H9 (cell line): ENCODE results near the gene KIF1A. TPM values are rescaled to one million over a fixed set of nuclear protein-coding genes. Genes with fewer than 3 reads are reported as not detected.
"Not testable (repeated sequence)": the region's sequence is repeated elsewhere in the genome, so short reads cannot be mapped to it uniquely, and the experiment has no call there.

ENCODE experiments used
- DNase-seq: peaks from one replicate; pipeline ENCODE4 v3.0.0-alpha.2; 2017
- H2AFZ ChIP-seq: one replicate; pipeline ENCODE4 v1.6.1; 2013; ENCODE audit warnings: mild to moderate bottlenecking, low read length, control low read depth, moderate library complexity
- H2AK5ac ChIP-seq: 2 replicates; pipeline ENCODE4 v1.6.1; 2013; ENCODE audit warnings: low read length, control low read depth, mixed read lengths; ENCODE audit not compliant: insufficient read length
- H2BK120ac ChIP-seq: one replicate; pipeline ENCODE4 v1.6.1; 2013; ENCODE audit warnings: low read depth, mild to moderate bottlenecking, low read length, control low read depth, inconsistent platforms; ENCODE audit not compliant: poor library complexity, severe bottlenecking
- H2BK12ac ChIP-seq: 2 replicates; pipeline ENCODE4 v1.6.1; 2013; ENCODE audit warnings: low read length, control low read depth, mixed read lengths, low read depth; ENCODE audit not compliant: insufficient read length
- H2BK15ac ChIP-seq: 2 replicates; pipeline ENCODE4 v1.6.1; 2013; ENCODE audit warnings: low read depth, low read length, control low read depth
- H2BK20ac ChIP-seq: one replicate; pipeline ENCODE4 v1.6.1; 2013; ENCODE audit warnings: low read depth, mild to moderate bottlenecking, low read length, control low read depth, inconsistent platforms; ENCODE audit not compliant: poor library complexity, severe bottlenecking
- H2BK5ac ChIP-seq: 2 replicates; pipeline ENCODE4 v1.6.1; 2013; ENCODE audit warnings: low read length, control low read depth, mixed read lengths; ENCODE audit not compliant: insufficient read length
- H3K14ac ChIP-seq: 2 replicates; pipeline ENCODE4 v1.6.1; 2013; ENCODE audit warnings: low read length, control low read depth; ENCODE audit not compliant: insufficient read depth
- H3K18ac ChIP-seq: 2 replicates; pipeline ENCODE4 v1.6.1; 2013; ENCODE audit warnings: low read depth, mild to moderate bottlenecking, mixed read lengths, low read length, control low read depth; ENCODE audit not compliant: insufficient read length
- H3K23ac ChIP-seq: 2 replicates; pipeline ENCODE4 v1.6.1; 2013; ENCODE audit warnings: low read length, control low read depth, mixed read lengths, low read depth; ENCODE audit not compliant: insufficient read length
- H3K23me2 ChIP-seq: 2 replicates; pipeline ENCODE4 v1.6.1; 2013; ENCODE audit warnings: low read depth, mild to moderate bottlenecking, mixed read lengths, low read length, control low read depth; ENCODE audit not compliant: insufficient read length, poor library complexity, severe bottlenecking
- H3K27ac ChIP-seq: 2 replicates; pipeline ENCODE4 v1.5.1; 2013; ENCODE audit warnings: low read length, control low read depth, mixed read lengths, low read depth; ENCODE audit not compliant: insufficient read length
- H3K27me3 ChIP-seq: 2 replicates; pipeline ENCODE4 v1.6.1; 2013; ENCODE audit warnings: low read length, control low read depth, inconsistent platforms; ENCODE audit not compliant: insufficient read depth
- H3K4ac ChIP-seq: 2 replicates; pipeline ENCODE4 v1.6.1; 2013; ENCODE audit warnings: low read depth, mild to moderate bottlenecking, control low read depth, inconsistent platforms, low read length, moderate library complexity
- H3K4me1 ChIP-seq: 2 replicates; pipeline ENCODE4 v1.6.1; 2013; ENCODE audit warnings: low read length, control low read depth, inconsistent platforms; ENCODE audit not compliant: insufficient read depth
- H3K4me2 ChIP-seq: 2 replicates; pipeline ENCODE4 v1.6.1; 2013; ENCODE audit warnings: low read length, control low read depth, mixed read lengths; ENCODE audit not compliant: insufficient read length, insufficient read depth
- H3K56ac ChIP-seq: 2 replicates; pipeline ENCODE4 v1.6.1; 2013; ENCODE audit warnings: low read depth, mild to moderate bottlenecking, mixed read lengths, low read length, control low read depth; ENCODE audit not compliant: insufficient read length
- H3K79me1 ChIP-seq: 2 replicates; pipeline ENCODE4 v1.6.1; 2013; ENCODE audit warnings: low read depth, mild to moderate bottlenecking, moderate library complexity, low read length, control low read depth, inconsistent platforms; ENCODE audit not compliant: insufficient read depth, poor library complexity, severe bottlenecking
- H3K79me2 ChIP-seq: 2 replicates; pipeline ENCODE4 v1.6.1; 2013; ENCODE audit warnings: low read length, control low read depth, inconsistent platforms; ENCODE audit not compliant: insufficient read depth
- H3K9ac ChIP-seq: 2 replicates; pipeline ENCODE4 v1.6.1; 2013; ENCODE audit warnings: low read length, control low read depth, mixed read lengths; ENCODE audit not compliant: insufficient read length; ENCODE audit errors: extremely low read depth
- H3K9me3 ChIP-seq: one replicate; pipeline ENCODE4 v1.6.1; 2013; ENCODE audit warnings: low read depth, low read length, inconsistent platforms; ENCODE audit not compliant: control insufficient read depth
- H3T11ph ChIP-seq: one replicate; pipeline ENCODE4 v1.6.1; 2013; ENCODE audit warnings: mild to moderate bottlenecking, low read length, control low read depth, inconsistent platforms
- H4K20me1 ChIP-seq: one replicate; pipeline ENCODE4 v1.6.1; 2013; ENCODE audit not compliant: control insufficient read depth, insufficient read length, insufficient read depth
- H4K5ac ChIP-seq: 2 replicates; pipeline ENCODE4 v1.6.1; 2013; ENCODE audit warnings: low read depth, mild to moderate bottlenecking, mixed read lengths, low read length, control low read depth; ENCODE audit not compliant: insufficient read length
- H4K8ac ChIP-seq: replicated peaks from 2 replicates; pipeline ENCODE4 v1.6.1; 2013; ENCODE audit warnings: low read length, control low read depth, mixed read lengths, low read depth; ENCODE audit not compliant: insufficient read length
- H4K91ac ChIP-seq: 2 replicates; pipeline ENCODE4 v1.6.1; 2013; ENCODE audit warnings: low read depth, mild to moderate bottlenecking, moderate library complexity, mixed read lengths, low read length, control low read depth; ENCODE audit not compliant: insufficient read length
- H3K27ac Mint-ChIP-seq, 3 experiments: 2 replicates in 2 of 3; 3 replicates in 1 of 3; pipeline ENCODE4 v1.8.0; 2020 to 2021; ENCODE audit warnings: mixed read lengths in 3 of 3, mild to moderate bottlenecking in 1 of 3, moderate library complexity in 1 of 3
- H3K27me3 Mint-ChIP-seq: 2 replicates; pipeline ENCODE4 v1.8.0; 2021; ENCODE audit warnings: low read depth, mild to moderate bottlenecking, moderate library complexity, mixed read lengths
- H3K36me3 Mint-ChIP-seq, 3 experiments: 2 replicates in 2 of 3; 3 replicates in 1 of 3; pipeline ENCODE4 v1.8.0; 2020 to 2021; ENCODE audit warnings: low read depth in 3 of 3, mixed read lengths in 3 of 3; ENCODE audit not compliant: insufficient read depth in 1 of 3
- H3K4me1 Mint-ChIP-seq, 2 experiments: 2 replicates each; pipeline ENCODE4 v1.8.0; 2020; ENCODE audit warnings: mixed read lengths in 2 of 2
- H3K4me3 Mint-ChIP-seq, 2 experiments: 2 replicates in 1 of 2; 3 replicates in 1 of 2; pipeline ENCODE4 v1.8.0; 2020 to 2021; ENCODE audit warnings: mild to moderate bottlenecking in 2 of 2, mixed read lengths in 2 of 2, moderate library complexity in 1 of 2
- H3K9me3 Mint-ChIP-seq, 2 experiments: 2 replicates in 1 of 2; 3 replicates in 1 of 2; pipeline ENCODE4 v1.8.0; 2020; ENCODE audit warnings: mild to moderate bottlenecking in 2 of 2, mixed read lengths in 2 of 2, moderate library complexity in 1 of 2
- WGBS: extraction: QIAGEN DNeasy Blood & Tissue Kit; methylation state at CpG from one replicate; pipeline ENCODE4 v1.1.7; 2013; ENCODE audit warnings: missing lambda C conversion rate, low lambda C conversion rate, mixed read lengths; ENCODE audit not compliant: insufficient read length; ENCODE audit errors: extremely low coverage; 5-methylcytosine and 5-hydroxymethylcytosine counted together
- total RNA-seq: library from RNA; stranded (reverse); gene quantifications from 2 replicates; pipeline ENCODE4 v1.2.1, GENCODE V29; 2021
- TF ChIP-seq, protein P1 (sequence below): fragments of 200-600 bp; sonication (generic); conservative IDR thresholded peaks from 3 replicates; pipeline ENCODE4 v1.8.0; 2021; ENCODE audit warnings: antibody characterized with exemption, mild to moderate bottlenecking

Gene KIF1A
- total RNA-seq, 1 experiment from 2014 or later: 204 TPM

DNA sequence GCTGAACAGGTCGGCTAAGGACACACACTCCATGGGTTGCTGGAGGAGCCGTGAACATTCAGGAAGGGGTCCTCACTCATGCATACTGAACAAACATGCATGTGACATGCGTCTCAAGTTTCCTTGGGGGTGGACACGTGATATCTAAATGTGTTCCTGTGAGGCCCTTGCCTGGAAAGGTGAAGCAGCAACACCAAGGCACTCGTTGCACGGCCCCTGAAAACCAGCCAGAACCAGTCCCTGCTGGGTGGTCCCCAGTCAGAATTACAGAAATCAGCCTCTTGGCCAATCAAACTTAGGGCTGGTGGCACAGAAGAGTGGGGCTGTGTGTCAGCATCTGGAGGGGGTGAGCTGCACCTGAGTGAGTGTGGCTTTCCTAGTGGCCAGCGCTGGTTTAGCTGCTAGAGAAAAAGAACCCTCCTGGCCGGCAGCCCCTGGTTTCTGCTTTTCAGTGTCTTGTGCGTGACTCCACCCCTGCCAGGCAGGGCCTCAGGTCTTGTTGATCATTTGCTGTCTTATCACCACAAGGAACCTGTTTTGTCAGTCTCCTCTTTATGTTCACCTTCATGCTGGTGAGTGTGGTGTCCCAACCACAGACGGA, 134.1 kb downstream of the KIF1A start:
- no peak overlapping the region for H3K27ac Mint-ChIP-seq

DNA sequence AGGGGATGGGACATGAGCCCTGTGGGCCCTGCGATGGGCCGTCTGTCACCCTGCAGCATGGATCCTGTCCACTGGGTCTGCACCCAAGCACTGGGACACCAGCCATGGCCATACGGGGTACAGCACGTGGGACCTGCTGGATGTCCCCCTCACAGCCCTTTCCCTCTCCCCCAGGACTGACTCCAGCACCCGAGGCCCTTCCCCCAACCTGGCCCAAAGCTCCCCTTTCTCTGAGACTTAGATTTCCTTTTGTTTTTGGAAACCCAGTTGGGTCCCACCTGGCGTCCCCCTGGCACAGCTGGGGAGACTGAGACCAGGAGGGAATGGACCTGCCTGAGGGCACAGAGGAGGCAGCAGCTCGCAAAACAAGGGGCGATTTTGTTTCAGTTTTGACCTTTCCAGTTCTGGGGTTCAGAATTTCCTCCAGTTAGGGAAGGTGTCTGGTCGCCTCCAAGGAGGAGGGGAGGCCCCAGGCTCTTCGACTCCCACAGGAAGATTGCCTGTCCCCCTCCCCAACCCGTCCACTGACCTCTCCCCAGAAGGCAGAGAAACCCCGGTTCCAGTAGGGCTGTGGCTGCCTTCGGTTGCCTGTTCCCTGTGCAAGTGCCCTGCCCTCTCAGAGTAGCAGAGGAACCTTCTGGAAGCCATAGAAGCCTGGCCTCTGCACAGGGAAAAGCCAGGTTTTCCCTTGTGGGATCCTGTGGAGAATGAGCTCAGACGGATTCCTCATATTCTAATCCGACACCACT, 135.9 kb downstream of the KIF1A start:
- not testable (repeated sequence) for H3K36me3 Mint-ChIP-seq, H3K79me2 ChIP-seq, H3K4ac ChIP-seq, H4K8ac ChIP-seq, H3K27me3 Mint-ChIP-seq, H3K4me1 ChIP-seq, H3K27ac ChIP-seq, H3K9me3 ChIP-seq, H4K5ac ChIP-seq, H3K4me3 Mint-ChIP-seq, H4K20me1 ChIP-seq, H3K23me2 ChIP-seq, H3T11ph ChIP-seq, H2BK15ac ChIP-seq, H3K56ac ChIP-seq, H3K4me2 ChIP-seq, H2BK5ac ChIP-seq, H2BK12ac ChIP-seq, H3K27ac Mint-ChIP-seq, H2BK120ac ChIP-seq, H3K14ac ChIP-seq, H4K91ac ChIP-seq, H3K27me3 ChIP-seq, H3K9me3 Mint-ChIP-seq, H3K23ac ChIP-seq, H2BK20ac ChIP-seq, H2AFZ ChIP-seq, H3K9ac ChIP-seq, H3K79me1 ChIP-seq, H3K18ac ChIP-seq, H2AK5ac ChIP-seq, H3K4me1 Mint-ChIP-seq
- DNase-seq: peak; percentile 12
- no CpG with 5 or more reads among the region's 15 CpGs for WGBS

More for the DNA sequence above, 134.1 kb downstream of the KIF1A start:
- Histone ChIP-seq H3K27ac (no peak overlapping the region), H3K27me3 (no peaks in the 10 kb centered on the region), H2AK5ac (no peak overlapping the region), H4K91ac (no peak overlapping the region), H3K14ac (no peak overlapping the region; the same call in 1 of the 2 replicates), H3K79me1 (no peaks in the 10 kb centered on the region), H3T11ph (no peak overlapping the region), H2AFZ (no peak overlapping the region), H2BK12ac (no peak overlapping the region), H3K18ac (no peak overlapping the region), H2BK5ac (no peak overlapping the region), H4K5ac (no peak overlapping the region), H3K4ac (no peak overlapping the region), H3K9ac (no peak overlapping the region), H3K9me3 (no peaks in the 10 kb centered on the region), H3K23me2 (no peaks in the 10 kb centered on the region), H3K79me2 (no peaks in the 10 kb centered on the region), H3K4me1 (no peaks in the 10 kb centered on the region), H2BK15ac (no peak overlapping the region), H2BK120ac (no peak overlapping the region), H3K56ac (no peak overlapping the region), H2BK20ac (no peak overlapping the region), H4K20me1 (no peaks in the 10 kb centered on the region), H3K23ac (no peak overlapping the region), H3K4me2 (no peak overlapping the region), H4K8ac (no peak overlapping the region)
- Mint-ChIP-seq H3K4me1 (peaks cover 0 to 7% of the 10 kb centered on the region in 2 experiments; a peak in 3 of 4 replicates), H3K36me3 (no peaks in the 10 kb centered on the region), H3K27me3 (no peaks in the 10 kb centered on the region; the same call in 1 of the 2 replicates), H3K9me3 (no peaks in the 10 kb centered on the region), H3K4me3 (no peak overlapping the region)
- TF ChIP-seq, protein P1, sequence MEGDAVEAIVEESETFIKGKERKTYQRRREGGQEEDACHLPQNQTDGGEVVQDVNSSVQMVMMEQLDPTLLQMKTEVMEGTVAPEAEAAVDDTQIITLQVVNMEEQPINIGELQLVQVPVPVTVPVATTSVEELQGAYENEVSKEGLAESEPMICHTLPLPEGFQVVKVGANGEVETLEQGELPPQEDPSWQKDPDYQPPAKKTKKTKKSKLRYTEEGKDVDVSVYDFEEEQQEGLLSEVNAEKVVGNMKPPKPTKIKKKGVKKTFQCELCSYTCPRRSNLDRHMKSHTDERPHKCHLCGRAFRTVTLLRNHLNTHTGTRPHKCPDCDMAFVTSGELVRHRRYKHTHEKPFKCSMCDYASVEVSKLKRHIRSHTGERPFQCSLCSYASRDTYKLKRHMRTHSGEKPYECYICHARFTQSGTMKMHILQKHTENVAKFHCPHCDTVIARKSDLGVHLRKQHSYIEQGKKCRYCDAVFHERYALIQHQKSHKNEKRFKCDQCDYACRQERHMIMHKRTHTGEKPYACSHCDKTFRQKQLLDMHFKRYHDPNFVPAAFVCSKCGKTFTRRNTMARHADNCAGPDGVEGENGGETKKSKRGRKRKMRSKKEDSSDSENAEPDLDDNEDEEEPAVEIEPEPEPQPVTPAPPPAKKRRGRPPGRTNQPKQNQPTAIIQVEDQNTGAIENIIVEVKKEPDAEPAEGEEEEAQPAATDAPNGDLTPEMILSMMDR: 0 out of 3 replicates have a peak, but pooled peaks have one; percentile 30
- DNase-seq: peak; percentile 34
- WGBS: no CpG with 5 or more reads among the region's 10 CpGs
